Liver (tissue), 9 donors: Measurements from ENCODE around the gene LTO1. TPM values are rescaled to one million over a fixed set of nuclear protein-coding genes. Genes with fewer than 3 reads are reported as not detected.

Experiments
- DNase-seq: peaks from one replicate; pipeline ENCODE4 v3.0.0-alpha.2; 2017; ENCODE audit warnings: low spot score
- H3K27ac ChIP-seq, 2 donors: one replicate each; pipeline ENCODE4 v1.7.0; 2013; ENCODE audit warnings: inconsistent platforms in 2 of 2, low read length in 2 of 2, control low read depth in 1 of 2, low read depth in 1 of 2, mild to moderate bottlenecking in 1 of 2
- H3K27me3 ChIP-seq, 4 donors: one replicate each; pipeline versions ENCODE4 v1.6.1 to v1.7.0; 2013; ENCODE audit warnings: low read length in 3 of 4, inconsistent platforms in 1 of 4, mild to moderate bottlenecking in 1 of 4, moderate library complexity in 1 of 4; ENCODE audit not compliant: control insufficient read depth in 4 of 4, insufficient read depth in 4 of 4
- H3K36me3 ChIP-seq, 4 donors: one replicate each; pipeline versions ENCODE4 v1.6.1 to v1.7.0; 2013; ENCODE audit warnings: low read length in 3 of 4, mild to moderate bottlenecking in 3 of 4, low read depth in 1 of 4, moderate library complexity in 1 of 4; ENCODE audit not compliant: control insufficient read depth in 4 of 4, insufficient read depth in 3 of 4
- H3K4me1 ChIP-seq, 4 donors: one replicate each; pipeline versions ENCODE4 v1.6.1 to v1.7.0; 2013; ENCODE audit warnings: low read length in 3 of 4, mild to moderate bottlenecking in 3 of 4, moderate library complexity in 1 of 4; ENCODE audit not compliant: control insufficient read depth in 4 of 4, insufficient read depth in 4 of 4
- H3K4me3 ChIP-seq, 3 donors: one replicate each; pipeline versions ENCODE4 v1.6.1 to v1.7.0; 2013; ENCODE audit warnings: low read length in 3 of 3, control low read depth in 1 of 3, low read depth in 1 of 3, mild to moderate bottlenecking in 1 of 3
- H3K9ac ChIP-seq, 2 donors: one replicate each; pipeline ENCODE4 v1.7.0; 2013; ENCODE audit warnings: low read length in 2 of 2, mild to moderate bottlenecking in 2 of 2, moderate library complexity in 2 of 2, control low read depth in 1 of 2, low read depth in 1 of 2
- H3K9me3 ChIP-seq, 4 donors: one replicate each; pipeline versions ENCODE4 v1.6.1 to v1.7.0; 2013; ENCODE audit warnings: low read length in 3 of 4; ENCODE audit not compliant: control insufficient read depth in 4 of 4
- ATF3 ChIP-seq: IDR thresholded peaks from 2 replicates; pipeline ENCODE4 v1.6.1; 2016; ENCODE audit warnings: antibody characterized with exemption
- CTCF ChIP-seq: fragments of 150-350 bp; IDR thresholded peaks from 2 replicates; pipeline ENCODE4 v1.5.1; 2017; ENCODE audit warnings: improper control_type of control experiment, low read depth, low read length; ENCODE audit not compliant: missing input control
- EGR1 ChIP-seq, 2 donors: IDR thresholded peaks; 2 replicates each; pipeline ENCODE4 v1.6.1; 2016 to 2018; ENCODE audit warnings: antibody characterized with exemption in 2 of 2, low read depth in 2 of 2
- FOXA1 ChIP-seq: IDR thresholded peaks from 2 replicates; pipeline ENCODE4 v1.6.1; 2016; ENCODE audit warnings: antibody characterized with exemption
- FOXA2 ChIP-seq: IDR thresholded peaks from 2 replicates; pipeline ENCODE4 v1.6.1; 2016; ENCODE audit warnings: antibody characterized with exemption
- GABPA ChIP-seq, 2 donors: IDR thresholded peaks in 1 of 2; conservative IDR thresholded peaks in 1 of 2; 2 replicates each; pipeline ENCODE4 v1.6.1; 2016; ENCODE audit warnings: antibody characterized with exemption in 2 of 2, mild to moderate bottlenecking in 1 of 2, moderate library complexity in 1 of 2
- HNF4A ChIP-seq, 2 donors: conservative IDR thresholded peaks; 2 replicates each; pipeline ENCODE4 v1.6.1; 2016; ENCODE audit warnings: antibody characterized with exemption in 2 of 2, mild to moderate bottlenecking in 2 of 2
- HNF4G ChIP-seq: IDR thresholded peaks from 2 replicates; pipeline ENCODE4 v1.6.1; 2016; ENCODE audit warnings: antibody characterized with exemption
- MAX ChIP-seq: IDR thresholded peaks from 2 replicates; pipeline ENCODE4 v1.6.1; 2016; ENCODE audit warnings: antibody characterized with exemption
- NR2F2 ChIP-seq: IDR thresholded peaks from 2 replicates; pipeline ENCODE4 v1.6.1; 2016; ENCODE audit warnings: antibody characterized with exemption
- RAD21 ChIP-seq, 2 donors: IDR thresholded peaks; 2 replicates each; pipeline ENCODE4 v1.6.1; 2016; ENCODE audit warnings: antibody characterized with exemption in 2 of 2, mild to moderate bottlenecking in 2 of 2
- REST ChIP-seq: IDR thresholded peaks from 2 replicates; pipeline ENCODE4 v1.6.1; 2016; ENCODE audit warnings: antibody characterized with exemption, mild to moderate bottlenecking
- RXRA ChIP-seq, 2 donors: IDR thresholded peaks; 2 replicates each; pipeline ENCODE4 v1.6.1; 2017 to 2018; ENCODE audit warnings: antibody characterized with exemption in 2 of 2, mild to moderate bottlenecking in 1 of 2
- SP1 ChIP-seq: IDR thresholded peaks from 2 replicates; pipeline ENCODE4 v1.6.1; 2018; ENCODE audit warnings: antibody characterized with exemption, mild to moderate bottlenecking
- TAF1 ChIP-seq: conservative IDR thresholded peaks from 2 replicates; pipeline ENCODE4 v1.6.1; 2016; ENCODE audit warnings: antibody characterized with exemption, mild to moderate bottlenecking
- YY1 ChIP-seq: IDR thresholded peaks from 2 replicates; pipeline ENCODE4 v1.6.1; 2016; ENCODE audit warnings: antibody characterized with exemption, mild to moderate bottlenecking
- ZBTB33 ChIP-seq: IDR thresholded peaks from 2 replicates; pipeline ENCODE4 v1.6.1; 2016; ENCODE audit warnings: antibody characterized with exemption
- WGBS: extraction: QIAGEN DNeasy Blood & Tissue Kit; methylation state at CpG from one replicate; pipeline ENCODE4 v1.1.7; 2013; 5-methylcytosine and 5-hydroxymethylcytosine counted together
- polyA plus RNA-seq, 2 donors: library from polyadenylated mRNA; stranded (reverse) in 1 of 2; unstranded in 1 of 2; fragments of 200-250 nt in 1 of 2; fragments of >200 nt in 1 of 2; fragmentation: Nextera tagmentation in 1 of 2; extraction: Ambion mirVana in 1 of 2; gene quantifications; one replicate each; pipeline versions ENCODE4 v1.2.1 to v1.2.3, GENCODE V29; 2013 to 2015
- total RNA-seq, 2 donors: library from RNA; depleted of rRNA; stranded (reverse); fragments of >200 nt; gene quantifications; one replicate each; pipeline ENCODE4 v1.2.3, GENCODE V29; 2014
- donor health status: healthy.
- donor health status: healthy.
- donor health status: healthy.
- donor health status: healthy.
- donor health status: healthy.

Gene LTO1
- total and polyA plus RNA-seq, 4 donors, result 4.9 to 12.3 (median 7.3) TPM

- TF ChIP-seq RAD21 (IDR thresholded peaks at IDR 0.05), result no peak
- no peak for TF ChIP-seq TAF1
- no peak for TF ChIP-seq RXRA (IDR thresholded peaks at IDR 0.05)
- no peak for TF ChIP-seq HNF4A (conservative IDR thresholded peaks at IDR 0.05)
- TF ChIP-seq YY1, result no peak
- no peak for TF ChIP-seq CTCF
- no peak for TF ChIP-seq EGR1 (IDR thresholded peaks at IDR 0.05; ENCODE audit: low read depth in 2 of 2)
- no peak for TF ChIP-seq HNF4G
- no peak for TF ChIP-seq FOXA2
- TF ChIP-seq GABPA (IDR thresholded peaks at IDR 0.05 in 1 of 2, conservative IDR thresholded peaks at IDR 0.05 in 1 of 2), result no peak
- TF ChIP-seq REST, result no peak
- TF ChIP-seq ZBTB33, result no peak
- TF ChIP-seq NR2F2, result no peak
- TF ChIP-seq MAX, result no peak
- no peak for TF ChIP-seq SP1
- no peak for TF ChIP-seq ATF3
- no peak for TF ChIP-seq FOXA1
- Histone ChIP-seq H3K27ac (no peak overlapping the region), H3K27me3 (no peaks in the 10 kb centered on the region), H3K4me1 (peaks cover 0 to 12% (median 5%) of the 10 kb centered on the region in 4 donors), H3K9ac (no peak overlapping the region), H3K4me3 (no peak overlapping the region), H3K36me3 (peaks cover 0 to 27% (median 6%) of the 10 kb centered on the region in 4 donors), H3K9me3 (no peaks in the 10 kb centered on the region)
- 71% methylated on average over 26 of the region's 26 CpGs for whole genome bisulfite sequencing
- no peak for DNase-seq
Observed at GRCh38 chr11:69667619-69668604, 7.2 kb downstream of the LTO1 start.
